GM23338 (cell line): ENCODE results near the gene NEURL3. TPM values are rescaled to one million over a fixed set of nuclear protein-coding genes. Genes with fewer than 3 reads are reported as not detected.

Experiments
- ATAC-seq: fragments of 200-7000 bp; cut with Tn5 transposase; 3 replicates; pipeline ENCODE4 v1.9.1; 2020
- DNase-seq: peaks from one replicate; pipeline ENCODE4 v3.0.0-alpha.2; 2015; ENCODE audit warnings: low spot score
- H2AFZ ChIP-seq: fragments of 200-600 bp; sonication (generic); 2 replicates; pipeline ENCODE4 v1.8.0; 2016; ENCODE audit warnings: antibody characterized with exemption, mild to moderate bottlenecking, moderate library complexity
- H3F3A ChIP-seq: fragments of 200-600 bp; sonication (generic); replicated peaks from 2 replicates; pipeline ENCODE4 v1.8.0; 2017; ENCODE audit warnings: antibody characterized with exemption, mixed run types, low read depth
- H3K27ac ChIP-seq: fragments of 200-600 bp; sonication (generic); 2 replicates; pipeline ENCODE4 v1.6.1; 2016; ENCODE audit warnings: low read depth
- H3K27me3 ChIP-seq: fragments of 200-600 bp; sonication (generic); 2 replicates; pipeline ENCODE4 v1.8.0; 2016; ENCODE audit warnings: mild to moderate bottlenecking, mixed run types, moderate library complexity; ENCODE audit not compliant: insufficient read depth
- H3K36me3 ChIP-seq: fragments of 200-600 bp; sonication (generic); 2 replicates; pipeline ENCODE4 v1.8.0; 2016; ENCODE audit warnings: mild to moderate bottlenecking; ENCODE audit not compliant: insufficient read depth
- H3K4me1 ChIP-seq: fragments of 200-600 bp; sonication (generic); 2 replicates; pipeline ENCODE4 v1.8.0; 2016; ENCODE audit warnings: mild to moderate bottlenecking, moderate library complexity; ENCODE audit not compliant: insufficient read depth
- H3K4me2 ChIP-seq: fragments of 200-600 bp; sonication (generic); 2 replicates; pipeline ENCODE4 v1.7.1; 2017; ENCODE audit warnings: mixed run types
- H3K4me3 ChIP-seq: fragments of 200-600 bp; sonication (generic); 2 replicates; pipeline ENCODE4 v1.6.1; 2016; ENCODE audit warnings: mixed run types
- H3K79me2 ChIP-seq: fragments of 200-600 bp; sonication (generic); replicated peaks from 2 replicates; pipeline ENCODE4 v1.8.0; 2017; ENCODE audit warnings: mild to moderate bottlenecking; ENCODE audit not compliant: insufficient read depth
- H3K9me2 ChIP-seq: fragments of 200-600 bp; sonication (generic); 2 replicates; pipeline ENCODE4 v1.8.0; 2017; ENCODE audit not compliant: insufficient read depth
- H4K20me1 ChIP-seq: fragments of 200-600 bp; sonication (generic); replicated peaks from 2 replicates; pipeline ENCODE4 v1.8.0; 2017; ENCODE audit warnings: mild to moderate bottlenecking; ENCODE audit not compliant: insufficient read depth
- H3K27ac Mint-ChIP-seq: 2 replicates; pipeline ENCODE4 v1.8.0; 2020; ENCODE audit warnings: inconsistent platforms, mild to moderate bottlenecking, moderate library complexity, mixed read lengths
- H3K27me3 Mint-ChIP-seq: 3 replicates; pipeline ENCODE4 v1.8.0; 2022; ENCODE audit warnings: low read depth, mild to moderate bottlenecking, moderate library complexity, mixed read lengths, inconsistent platforms; ENCODE audit not compliant: insufficient read depth, poor library complexity
- H3K36me3 Mint-ChIP-seq: 3 replicates; pipeline ENCODE4 v1.8.0; 2021; ENCODE audit warnings: low read depth, mild to moderate bottlenecking, inconsistent platforms, moderate library complexity, mixed read lengths
- H3K4me1 Mint-ChIP-seq: 3 replicates; pipeline ENCODE4 v1.8.0; 2020; ENCODE audit warnings: mild to moderate bottlenecking, inconsistent platforms, mixed read lengths
- H3K4me3 Mint-ChIP-seq: 3 replicates; pipeline ENCODE4 v1.8.0; 2021; ENCODE audit warnings: moderate library complexity, mild to moderate bottlenecking, inconsistent platforms, mixed read lengths
- H3K9me3 Mint-ChIP-seq: 3 replicates; pipeline ENCODE4 v1.8.0; 2020; ENCODE audit warnings: moderate library complexity, mild to moderate bottlenecking, inconsistent platforms, mixed read lengths
- CTCF ChIP-seq, 2 experiments: fragments of 200-600 bp in 1 of 2; sonication (generic) in 1 of 2; conservative IDR thresholded peaks; 2 replicates each; pipeline versions ENCODE4 v1.5.1 to v1.6.1; 2016 to 2017; ENCODE audit warnings: antibody characterized with exemption in 2 of 2, low read depth in 2 of 2, mild to moderate bottlenecking in 2 of 2, moderate library complexity in 1 of 2
- ZNF462 ChIP-seq: fragments of 250-450 bp; sonication (Bioruptor Pico); IDR thresholded peaks from 2 replicates; pipeline ENCODE4 v1.5.0; 2020; ENCODE audit warnings: mild to moderate bottlenecking, moderate library complexity
- polyA plus RNA-seq: library from polyadenylated mRNA; unstranded; fragments of >200 nt; fragmentation: Nextera tagmentation; extraction: Ambion mirVana; gene quantifications from 2 replicates; pipeline ENCODE4 v1.2.1, GENCODE V29; 2016
- total RNA-seq: library from RNA; depleted of rRNA; stranded (reverse); fragments of >200 nt; shearing (Covaris generic); gene quantifications from 2 replicates; pipeline ENCODE4 v1.2.3, GENCODE V29; 2014
- TF ChIP-seq, protein P1 (sequence below): IDR thresholded peaks from 2 replicates; pipeline ENCODE4 v1.6.1; 2016; ENCODE audit warnings: antibody characterized with exemption

The NEURL3 gene
- total and polyA plus RNA-seq, 2 experiments from 2014 or later, result 0.21 TPM; not detected in 1

DNA sequence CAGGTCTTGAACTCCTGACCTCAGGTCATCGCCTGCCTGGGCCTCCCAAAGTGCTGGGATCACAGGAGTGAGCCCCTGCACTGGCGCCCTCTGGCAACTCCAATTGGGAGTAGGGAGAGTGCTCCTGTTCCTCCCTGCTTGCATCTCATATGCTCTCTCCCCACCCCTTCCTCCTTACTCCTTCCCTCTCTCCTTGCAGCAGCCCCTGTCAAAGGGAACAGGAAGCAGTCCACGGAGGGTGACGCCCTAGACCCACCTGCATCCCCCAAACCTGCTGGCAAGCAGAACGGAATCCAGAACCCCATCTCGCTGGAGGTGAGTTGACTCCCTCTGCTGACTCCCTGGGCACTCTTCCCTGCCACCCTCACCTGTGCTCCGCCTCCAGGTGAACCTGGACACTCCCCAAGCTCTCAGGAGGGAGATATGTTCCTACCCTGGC is 42.1 kb upstream of the NEURL3 start:
- TF ChIP-seq CTCF (conservative IDR thresholded peaks at IDR 0.05; ENCODE audit: low read depth in 2 of 2) (peak in 1 of 2 experiments; percentile 33; a peak in 2 of 4 replicates), ZNF462 (CRISPR knock-in tag) (no peak)
- Histone ChIP-seq H3K27ac (peak overlapping the region; percentile 3; the same call in 1 of the 2 replicates), H3K4me1 (peaks cover 11% of the 10 kb centered on the region), H3K79me2 (no peaks in the 10 kb centered on the region), H2AFZ (no peak overlapping the region), H3K9me2 (peaks cover 10% of the 10 kb centered on the region; the same call in 1 of the 2 replicates), H3K27me3 (no peaks in the 10 kb centered on the region), H4K20me1 (no peaks in the 10 kb centered on the region), H3K4me2 (peak overlapping the region; percentile 50), H3K4me3 (peak overlapping the region; percentile 34; the same call in 1 of the 2 replicates), H3F3A (peaks cover 8% of the 10 kb centered on the region; the same call in 1 of the 2 replicates), H3K36me3 (no peaks in the 10 kb centered on the region)
- Mint-ChIP-seq H3K4me3 (peak overlapping the region; percentile 40), H3K27me3 (peaks cover 9% of the 10 kb centered on the region), H3K27ac (peak overlapping the region; percentile 93), H3K4me1 (peaks cover 23% of the 10 kb centered on the region), H3K36me3 (peaks cover 22% of the 10 kb centered on the region), H3K9me3 (peaks cover 8% of the 10 kb centered on the region; the same call in 2 of the 3 replicates)
- ATAC-seq (peak; percentile 53), DNase-seq (peak; percentile 65)

DNA sequence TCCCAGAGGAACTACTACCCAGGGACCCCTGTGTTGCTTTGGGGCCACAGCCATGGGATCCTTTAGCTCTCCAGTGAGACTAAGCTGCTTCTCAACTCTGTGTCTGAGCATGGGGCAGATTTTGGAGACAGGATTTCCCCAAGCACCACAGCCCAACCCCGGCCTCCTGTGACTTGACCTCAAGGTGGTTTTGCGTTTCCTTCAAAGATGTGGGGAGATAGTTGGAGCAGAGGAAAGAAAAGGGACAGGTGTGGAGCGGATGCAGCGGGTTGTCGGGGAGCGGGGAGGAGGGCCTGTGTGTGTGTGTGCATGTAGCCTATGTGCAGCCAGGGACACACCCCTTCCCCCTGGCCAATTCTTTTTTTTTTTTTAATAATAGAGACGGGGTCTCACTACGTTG is 41.6 kb upstream of the NEURL3 start:
- Histone ChIP-seq H3K27ac (no peak overlapping the region), H3K4me2 (0 out of 2 replicates have a peak overlapping the region, but pooled peaks have one; percentile 50)
- TF ChIP-seq, protein P1, sequence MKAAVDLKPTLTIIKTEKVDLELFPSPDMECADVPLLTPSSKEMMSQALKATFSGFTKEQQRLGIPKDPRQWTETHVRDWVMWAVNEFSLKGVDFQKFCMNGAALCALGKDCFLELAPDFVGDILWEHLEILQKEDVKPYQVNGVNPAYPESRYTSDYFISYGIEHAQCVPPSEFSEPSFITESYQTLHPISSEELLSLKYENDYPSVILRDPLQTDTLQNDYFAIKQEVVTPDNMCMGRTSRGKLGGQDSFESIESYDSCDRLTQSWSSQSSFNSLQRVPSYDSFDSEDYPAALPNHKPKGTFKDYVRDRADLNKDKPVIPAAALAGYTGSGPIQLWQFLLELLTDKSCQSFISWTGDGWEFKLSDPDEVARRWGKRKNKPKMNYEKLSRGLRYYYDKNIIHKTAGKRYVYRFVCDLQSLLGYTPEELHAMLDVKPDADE, result no peak

More for the DNA sequence above, 41.6 kb upstream of the NEURL3 start:
- no peaks in the 10 kb centered on the region for H3K36me3 ChIP-seq
- DNase-seq (no peak), ATAC-seq (no peak)
- peaks cover 8% of the 10 kb centered on the region; the same call in 1 of the 2 replicates for H3F3A ChIP-seq
- H3K79me2 ChIP-seq, result no peaks in the 10 kb centered on the region
- peaks cover 24% of the 10 kb centered on the region for H3K4me1 Mint-ChIP-seq
- H3K4me3 ChIP-seq, result peak overlapping the region; percentile 34; the same call in 1 of the 2 replicates
- no peaks in the 10 kb centered on the region for H3K27me3 ChIP-seq
- peaks cover 22% of the 10 kb centered on the region for H3K36me3 Mint-ChIP-seq
- no peak overlapping the region for H2AFZ ChIP-seq
- no peak overlapping the region for H3K27ac Mint-ChIP-seq
- no peak overlapping the region for H3K4me3 Mint-ChIP-seq
- H3K4me1 ChIP-seq, result peaks cover 11% of the 10 kb centered on the region
- H3K9me3 Mint-ChIP-seq, result peaks cover 8% of the 10 kb centered on the region; the same call in 2 of the 3 replicates
- no peaks in the 10 kb centered on the region for H4K20me1 ChIP-seq
- H3K9me2 ChIP-seq, result peaks cover 10% of the 10 kb centered on the region; the same call in 1 of the 2 replicates
- peaks cover 8% of the 10 kb centered on the region for H3K27me3 Mint-ChIP-seq
